ENCODE data around the gene PUM1. TPM values are rescaled to one million over a fixed set of nuclear protein-coding genes. Genes with fewer than 3 reads are reported as not detected.
"Not testable (repeated sequence)": the region's sequence is repeated elsewhere in the genome, so short reads cannot be mapped to it uniquely, and the experiment has no call there.

The PUM1 gene
- total and polyA plus RNA-seq, 2 of the 4 experiments (the other 2 are of a cell fraction) = 75.4 to 137 TPM

- ATAC-seq (ENCODE audit: low read depth) = no peak
- WGBS, 2 experiments (ENCODE audit: extremely low coverage in 2 of 2, insufficient read length in 1 of 2) = no CpG with 5 or more reads among the region's 4 CpGs
Measured at GRCh38 chr1:30974536-30974935, 91.0 kb downstream of the PUM1 start.

GRCh38 chr1:30972349-30972748, 93.2 kb downstream of the PUM1 start:
- H2BK15ac ChIP-seq (ENCODE audit: low read depth, low read length); H3K4me2 ChIP-seq (ENCODE audit: low read depth, low read length); H3K9ac ChIP-seq (ENCODE audit: low read depth, low read length); H4K91ac ChIP-seq (ENCODE audit: insufficient read depth, low read depth, low read length); in situ Hi-C loops (cut with MboI; ENCODE audit: low sequenced_read_pairs); H3K27ac ChIP-seq (ENCODE audit: insufficient read depth, low read length); H3K18ac ChIP-seq (ENCODE audit: low read depth, low read length); dilution Hi-C loops (cut with HindIII; ENCODE audit: low sequenced_read_pairs, unreplicated experiment); H2BK120ac ChIP-seq (ENCODE audit: low read depth, low read length); H2BK20ac ChIP-seq (ENCODE audit: low read depth, low read length); H3K4ac ChIP-seq (ENCODE audit: low read depth, low read length); POLR2A ChIA-PET (ENCODE audit: unreplicated experiment); CTCF ChIA-PET; BruUV-seq (replicated peaks); H3K23ac ChIP-seq (ENCODE audit: low read depth, low read length); H2BK5ac ChIP-seq (ENCODE audit: low read depth, low read length, poor library complexity, severe bottlenecking); H3K27me3 ChIP-seq (ENCODE audit: control insufficient read depth, insufficient read depth, low read length); H3K9me3 ChIP-seq (ENCODE audit: control insufficient read depth, insufficient read depth, low read length); H2AFZ ChIP-seq (replicated peaks; ENCODE audit: low read length, poor library complexity); H3K56ac ChIP-seq (ENCODE audit: extremely low read depth, insufficient read depth, low read length); H2AK5ac ChIP-seq (ENCODE audit: low read depth, low read length); DNase-seq; H2AK9ac ChIP-seq (replicated peaks; ENCODE audit: low read depth, low read length, poor library complexity); H3K4me3 ChIP-seq (ENCODE audit: insufficient read depth, low read depth, low read length); intact Hi-C loops (cut with micrococcal nuclease); H4K5ac ChIP-seq (ENCODE audit: low read depth, low read length); H3K14ac ChIP-seq (replicated peaks; ENCODE audit: low read depth, low read length); H3K9me1 ChIP-seq (ENCODE audit: insufficient read depth, low read length); H4K8ac ChIP-seq (ENCODE audit: low read depth in 2 of 2, low read length in 2 of 2); ATAC-seq (ENCODE audit: low read depth): not testable (repeated sequence)
- peaks cover 37% of the 10 kb centered on the region for H4K20me1 ChIP-seq (ENCODE audit: insufficient read depth, low read length)
- peaks cover 23 to 66% of the 10 kb centered on the region in 2 experiments for H3K79me1 ChIP-seq (ENCODE audit: low read depth in 1 of 2, low read length in 2 of 2)
- peaks cover 23% of the 10 kb centered on the region for H3K36me3 ChIP-seq (ENCODE audit: control insufficient read depth, insufficient read depth, low read length)
- WGBS, 2 experiments (ENCODE audit: extremely low coverage in 2 of 2, insufficient read length in 1 of 2) = no CpG with 5 or more reads among the region's 4 CpGs
- peaks cover 11% of the 10 kb centered on the region for H3K4me1 ChIP-seq (ENCODE audit: control insufficient read depth, insufficient read depth, low read length)

More at GRCh38 chr1:30974536-30974935, 91.0 kb downstream of the PUM1 start:
- Histone ChIP-seq H3K56ac (ENCODE audit: extremely low read depth, insufficient read depth, low read length) (no peak overlapping the region), H3K9ac (ENCODE audit: low read depth, low read length) (no peak overlapping the region), H3K27me3 (ENCODE audit: control insufficient read depth, insufficient read depth, low read length) (no peaks in the 10 kb centered on the region), H3K4me2 (ENCODE audit: low read depth, low read length) (no peak overlapping the region), H2BK5ac (ENCODE audit: low read depth, low read length, poor library complexity, severe bottlenecking) (no peak overlapping the region), H3K36me3 (ENCODE audit: control insufficient read depth, insufficient read depth, low read length) (peaks cover 28% of the 10 kb centered on the region), H3K9me1 (ENCODE audit: insufficient read depth, low read length) (no peaks in the 10 kb centered on the region; the same call in 1 of the 2 replicates), H3K9me3 (ENCODE audit: control insufficient read depth, insufficient read depth, low read length) (no peaks in the 10 kb centered on the region), H3K79me1 (ENCODE audit: low read depth in 1 of 2, low read length in 2 of 2) (peaks cover 29 to 64% of the 10 kb centered on the region in 2 experiments; a peak in 3 of 4 replicates), H4K91ac (ENCODE audit: insufficient read depth, low read depth, low read length) (no peak overlapping the region), H4K20me1 (ENCODE audit: insufficient read depth, low read length) (peaks cover 33% of the 10 kb centered on the region), H2AFZ (replicated peaks; ENCODE audit: low read length, poor library complexity) (no peak overlapping the region), H3K27ac (ENCODE audit: insufficient read depth, low read length) (no peak overlapping the region), H2BK120ac (ENCODE audit: low read depth, low read length) (no peak overlapping the region), H3K23ac (ENCODE audit: low read depth, low read length) (no peak overlapping the region), H2AK9ac (replicated peaks; ENCODE audit: low read depth, low read length, poor library complexity) (no peak overlapping the region), H4K5ac (ENCODE audit: low read depth, low read length) (no peak overlapping the region), H2BK15ac (ENCODE audit: low read depth, low read length) (no peak overlapping the region), H2AK5ac (ENCODE audit: low read depth, low read length) (no peak overlapping the region), H2BK20ac (ENCODE audit: low read depth, low read length) (no peak overlapping the region), H3K4me1 (ENCODE audit: control insufficient read depth, insufficient read depth, low read length) (peaks cover 8% of the 10 kb centered on the region; the same call in 1 of the 2 replicates), H3K4ac (ENCODE audit: low read depth, low read length) (no peak overlapping the region), H4K8ac (ENCODE audit: low read depth in 2 of 2, low read length in 2 of 2) (no peak overlapping the region), H3K4me3 (ENCODE audit: insufficient read depth, low read depth, low read length) (no peak overlapping the region), H3K14ac (replicated peaks; ENCODE audit: low read depth, low read length) (no peak overlapping the region), H3K18ac (ENCODE audit: low read depth, low read length) (no peak overlapping the region)
- ChIA-PET POLR2A (ENCODE audit: unreplicated experiment) (no interaction called here), CTCF (interaction anchor here (0.6 to 0.7 kb wide), 2 partner anchors 29 to 95 kb away, joined by 3 to 5 read pairs; no protein-coding TSS in a partner anchor)
- no TSS peak for BruUV-seq (replicated peaks)
- DNase-seq = no peak
- no peak for TF ChIP-seq FOS (IDR thresholded peaks at IDR 0.05; ENCODE audit: low read depth, low read length)
- no peak for TF ChIP-seq ELK1 (IDR thresholded peaks at IDR 0.05; ENCODE audit: borderline replicate concordance, low read depth, low read length)
- no peak for TF ChIP-seq POLR2A (IDR thresholded peaks at IDR 0.05; ENCODE audit: low read depth, low read length)
- TF ChIP-seq RCOR1 (IDR thresholded peaks at IDR 0.05; ENCODE audit: insufficient replicate concordance, low read length) = no peak
- no peak for TF ChIP-seq MAZ (IDR thresholded peaks at IDR 0.05; ENCODE audit: borderline replicate concordance, low read depth, low read length)
- TF ChIP-seq RAD21 (IDR thresholded peaks at IDR 0.05; ENCODE audit: low read length) = no peak
- no peak for TF ChIP-seq RFX5 (IDR thresholded peaks at IDR 0.05; ENCODE audit: low read depth, low read length)
- no peak for TF ChIP-seq CEBPB (IDR thresholded peaks at IDR 0.05; ENCODE audit: low read depth, low read length)
- in situ Hi-C loops (cut with MboI; ENCODE audit: low sequenced_read_pairs) = no loop called here
- intact Hi-C loops (cut with micrococcal nuclease) = no loop called here
- dilution Hi-C loops (cut with HindIII; ENCODE audit: low sequenced_read_pairs, unreplicated experiment) = no loop called here

All from IMR-90 (cell line).